Measurements from ENCODE around the gene PHLDB2. TPM values are rescaled to one million over a fixed set of nuclear protein-coding genes. Genes with fewer than 3 reads are reported as not detected.
A peak's percentile ranks its signal among the peaks of the same experiment; 100 is the strongest.

The PHLDB2 gene
- total and polyA plus RNA-seq, 8 donors, result 10.6 to 149 (median 29.0) TPM

DNA sequence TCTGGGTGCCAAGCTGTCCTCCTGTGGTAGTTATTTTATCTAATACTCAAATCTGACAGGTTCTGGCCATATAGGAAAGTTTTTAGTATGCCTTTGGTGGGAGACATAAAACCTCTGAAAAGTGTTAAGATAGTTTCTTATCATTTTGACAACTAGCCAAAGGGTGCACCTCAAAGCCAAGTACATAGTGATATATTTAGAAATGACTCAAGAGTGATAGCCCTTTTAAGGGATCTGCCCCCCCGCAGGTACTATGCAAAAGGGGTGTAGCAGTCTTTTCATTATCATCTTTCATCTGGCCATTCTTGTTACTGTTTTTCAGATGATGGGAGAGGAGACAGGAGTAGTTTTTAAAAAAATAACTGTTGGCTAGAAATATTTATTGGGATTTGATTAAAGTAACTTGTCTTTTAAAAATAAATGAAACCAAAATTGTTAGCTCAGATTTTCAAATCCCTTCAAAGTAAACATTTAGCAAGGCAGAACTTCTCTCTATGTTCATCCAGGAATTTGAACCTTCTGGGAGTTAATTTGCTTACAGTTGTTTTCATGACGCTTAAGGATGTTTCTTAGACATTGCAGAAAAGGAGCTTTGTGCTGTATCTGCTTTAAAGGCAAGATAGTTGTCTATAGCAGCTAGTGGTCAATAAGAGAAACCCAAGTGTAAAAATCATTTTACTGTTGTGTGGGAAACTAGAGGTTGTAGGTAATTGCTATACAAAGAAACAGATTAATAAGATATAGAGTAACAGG is 5.1 kb downstream of the PHLDB2 start:
- intact Hi-C loops (cut with DNase I; ENCODE audit: low total_unique reads), result no loop called here
- no peaks in the 10 kb centered on the region for H3K27me3 ChIP-seq
- no peak for DNase-seq
- WGBS, 5 donors, result 35 to 53% (median 41%) methylated on average over 2 of the region's 2 CpGs
- H3K36me3 ChIP-seq, result no peaks in the 10 kb centered on the region
- H3K4me3 ChIP-seq, result no peak overlapping the region
- H3K9me3 ChIP-seq, result no peaks in the 10 kb centered on the region
- peak overlapping the region in 4 of 5 donors; percentile 70 to 97 (median 92) for H3K27ac ChIP-seq
- TF ChIP-seq POLR2AphosphoS5 (IDR thresholded peaks at IDR 0.05) (no peak), EP300 (IDR thresholded peaks at IDR 0.05) (no peak), POLR2A (IDR thresholded peaks at IDR 0.05) (no peak)
- TF ChIP-seq, protein P1, sequence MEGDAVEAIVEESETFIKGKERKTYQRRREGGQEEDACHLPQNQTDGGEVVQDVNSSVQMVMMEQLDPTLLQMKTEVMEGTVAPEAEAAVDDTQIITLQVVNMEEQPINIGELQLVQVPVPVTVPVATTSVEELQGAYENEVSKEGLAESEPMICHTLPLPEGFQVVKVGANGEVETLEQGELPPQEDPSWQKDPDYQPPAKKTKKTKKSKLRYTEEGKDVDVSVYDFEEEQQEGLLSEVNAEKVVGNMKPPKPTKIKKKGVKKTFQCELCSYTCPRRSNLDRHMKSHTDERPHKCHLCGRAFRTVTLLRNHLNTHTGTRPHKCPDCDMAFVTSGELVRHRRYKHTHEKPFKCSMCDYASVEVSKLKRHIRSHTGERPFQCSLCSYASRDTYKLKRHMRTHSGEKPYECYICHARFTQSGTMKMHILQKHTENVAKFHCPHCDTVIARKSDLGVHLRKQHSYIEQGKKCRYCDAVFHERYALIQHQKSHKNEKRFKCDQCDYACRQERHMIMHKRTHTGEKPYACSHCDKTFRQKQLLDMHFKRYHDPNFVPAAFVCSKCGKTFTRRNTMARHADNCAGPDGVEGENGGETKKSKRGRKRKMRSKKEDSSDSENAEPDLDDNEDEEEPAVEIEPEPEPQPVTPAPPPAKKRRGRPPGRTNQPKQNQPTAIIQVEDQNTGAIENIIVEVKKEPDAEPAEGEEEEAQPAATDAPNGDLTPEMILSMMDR (IDR thresholded peaks at IDR 0.05), result no peak
- H3K4me1 ChIP-seq, result peaks cover 23 to 91% (median 62%) of the 10 kb centered on the region in 4 donors

DNA sequence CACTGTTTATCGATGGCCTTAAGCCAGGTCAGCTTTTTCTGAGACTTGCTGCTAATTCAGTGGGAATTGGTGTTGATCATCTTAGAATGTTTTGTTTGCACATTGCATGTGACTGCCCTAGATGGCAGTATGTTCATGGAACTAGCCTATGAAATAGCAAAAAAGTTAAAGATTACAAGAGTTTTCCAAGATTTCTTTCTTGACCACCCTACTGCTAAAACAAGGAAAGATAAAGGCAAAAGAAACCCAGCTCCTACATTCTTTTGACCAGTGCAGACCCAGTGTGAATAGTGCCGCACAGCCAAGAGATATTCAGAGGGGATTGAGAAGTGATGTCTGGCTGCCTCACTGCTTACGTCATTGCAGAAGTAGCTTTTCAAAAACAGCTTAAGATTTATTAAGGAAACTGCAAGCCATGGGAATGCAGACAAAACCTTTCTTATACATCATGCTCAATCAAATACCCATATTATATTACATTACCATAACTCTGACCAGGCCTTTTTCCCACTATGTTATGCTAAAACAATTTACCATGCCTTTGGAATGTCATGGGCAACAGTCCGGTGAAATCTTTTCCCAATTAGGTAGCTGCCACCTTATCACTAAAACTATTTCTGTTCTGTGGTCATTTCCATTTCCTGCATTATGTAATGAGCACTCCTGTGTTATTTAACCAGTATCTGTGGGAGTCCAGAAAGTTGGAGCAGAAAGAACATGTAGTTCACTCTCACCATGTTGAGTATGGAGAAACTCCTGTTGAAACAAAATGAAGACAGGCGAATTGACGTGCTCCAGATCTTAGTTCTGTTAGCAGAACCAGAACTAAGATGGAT is 6.0 kb downstream of the PHLDB2 start:
- intact Hi-C loops (cut with DNase I; ENCODE audit: low total_unique reads), result no loop called here
- Histone ChIP-seq H3K4me1 (peaks cover 23 to 95% (median 61%) of the 10 kb centered on the region in 4 donors), H3K27me3 (no peaks in the 10 kb centered on the region), H3K4me3 (no peak overlapping the region), H3K36me3 (no peaks in the 10 kb centered on the region), H3K27ac (peak overlapping the region; percentile 61 to 97 (median 91)), H3K9me3 (no peaks in the 10 kb centered on the region)
- WGBS, 5 donors, result 47 to 65% (median 60%) methylated on average over 6 of the region's 6 CpGs
- DNase-seq, result peak in 1 of 2 donors; percentile 73
- TF ChIP-seq EP300 (IDR thresholded peaks at IDR 0.05) (no peak), POLR2AphosphoS5 (IDR thresholded peaks at IDR 0.05) (peak; percentile 49 to 57 (median 55))
- TF ChIP-seq, protein P1 (IDR thresholded peaks at IDR 0.05), result no peak

DNA sequence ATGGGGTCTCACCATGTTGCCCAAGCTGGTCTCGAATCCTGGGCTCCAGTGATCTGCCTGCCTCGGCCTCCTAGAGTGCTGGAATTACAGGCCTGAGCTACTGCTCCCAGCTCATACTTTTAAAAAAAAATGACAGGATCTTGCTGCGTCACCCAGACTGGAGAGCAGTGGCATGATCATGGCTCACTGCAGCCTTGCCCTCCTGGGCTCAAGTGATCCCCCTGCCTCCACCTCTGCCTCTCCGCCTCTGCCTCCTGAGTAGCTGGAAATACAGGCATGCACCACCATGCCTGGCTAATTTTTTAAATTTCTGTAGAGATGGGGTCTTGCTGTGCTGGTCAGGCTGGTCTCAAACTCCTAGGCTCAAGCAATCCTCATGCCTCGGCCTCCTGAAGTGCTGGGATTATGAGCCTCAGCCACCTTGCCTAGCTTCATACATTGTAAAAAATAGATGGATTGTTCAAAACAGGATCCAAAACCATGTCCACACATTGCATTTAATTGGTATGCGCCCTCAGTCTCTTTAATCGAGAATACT is 8.9 kb downstream of the PHLDB2 start:
- Histone ChIP-seq H3K4me1 (peaks cover 28 to 88% (median 51%) of the 10 kb centered on the region in 4 donors), H3K36me3 (peaks cover 0 to 4% (median 0%) of the 10 kb centered on the region in 4 donors), H3K4me3 (no peak overlapping the region), H3K9me3 (no peaks in the 10 kb centered on the region), H3K27me3 (no peaks in the 10 kb centered on the region), H3K27ac (peak overlapping the region in 2 of 5 donors; percentile 11 to 13)
- TF ChIP-seq EP300 (IDR thresholded peaks at IDR 0.05) (no peak), POLR2AphosphoS5 (IDR thresholded peaks at IDR 0.05) (no peak), POLR2A (IDR thresholded peaks at IDR 0.05) (no peak)
- TF ChIP-seq, protein P1 (IDR thresholded peaks at IDR 0.05), result no peak
- intact Hi-C loops (cut with DNase I; ENCODE audit: low total_unique reads), result no loop called here
- WGBS, 5 donors, result 88 to 95% (median 91%) methylated on average over 7 of the region's 7 CpGs
- no peak for DNase-seq

DNA sequence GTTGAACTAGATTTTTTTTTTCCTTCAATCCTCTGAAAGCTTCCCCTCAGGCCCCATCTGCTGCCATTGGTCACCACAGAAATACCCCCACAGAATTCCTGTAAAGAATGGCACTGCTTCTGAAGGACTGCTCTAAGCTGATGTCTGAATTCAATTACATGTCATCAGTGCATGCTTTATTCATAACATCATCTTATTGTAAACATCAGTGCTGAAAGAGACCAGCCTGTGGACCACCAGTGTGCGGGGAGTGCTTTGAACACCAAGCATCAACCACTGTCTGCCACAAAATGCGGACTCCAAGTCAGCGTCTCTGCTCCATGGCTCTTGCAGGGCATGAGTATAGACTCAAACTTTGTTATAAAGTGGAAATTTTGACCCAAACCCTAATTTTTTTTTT is 11.6 kb downstream of the PHLDB2 start:
- H3K4me1 ChIP-seq, result peaks cover 4 to 75% (median 39%) of the 10 kb centered on the region in 4 donors
- no peaks in the 10 kb centered on the region for H3K27me3 ChIP-seq
- peak in 1 of 2 donors; percentile 26 for DNase-seq
- no peak overlapping the region for H3K27ac ChIP-seq
- WGBS, 5 donors, result 85 to 97% (median 93%) methylated on average over 3 of the region's 3 CpGs
- intact Hi-C loops (cut with DNase I; ENCODE audit: low total_unique reads), result no loop called here
- H3K4me3 ChIP-seq, result no peak overlapping the region
- peaks cover 0 to 4% (median 0%) of the 10 kb centered on the region in 4 donors for H3K36me3 ChIP-seq
- H3K9me3 ChIP-seq, result no peaks in the 10 kb centered on the region
- TF ChIP-seq POLR2A (IDR thresholded peaks at IDR 0.05) (no peak), POLR2AphosphoS5 (IDR thresholded peaks at IDR 0.05) (no peak), EP300 (IDR thresholded peaks at IDR 0.05) (no peak)
- TF ChIP-seq, protein P1 (IDR thresholded peaks at IDR 0.05), result no peak

Data from stomach (tissue), 9 donors.